Putamen (tissue), 1 donor: ENCODE data around the gene MAS1.
"Not testable (repeated sequence)": the region's sequence is repeated elsewhere in the genome, so short reads cannot be mapped to it uniquely, and the experiment has no call there.

Source experiments
- DNase-seq: peaks from one replicate; pipeline ENCODE4 v3.0.0-alpha.2; 2016; ENCODE audit warnings: low spot score

The MAS1 gene

GRCh38 chr6:159919011-159919511 is 28.3 kb downstream of the MAS1 start:
- DNase-seq = no peak

- no peak for DNase-seq
Observed at GRCh38 chr6:159919800-159920199, 29.0 kb downstream of the MAS1 start.

- not testable (repeated sequence) for DNase-seq
Observed at GRCh38 chr6:159924150-159924549, 33.4 kb downstream of the MAS1 start.

GRCh38 chr6:159926542-159927203 is 35.9 kb downstream of the MAS1 start:
- DNase-seq = no peak

GRCh38 chr6:159929819-159930218 is 39.0 kb downstream of the MAS1 start:
- no peak for DNase-seq

- DNase-seq = no peak
Observed at GRCh38 chr6:159931112-159931511, 40.3 kb downstream of the MAS1 start.

GRCh38 chr6:159931846-159932245 is 41.1 kb downstream of the MAS1 start:
- no peak for DNase-seq

GRCh38 chr6:159933077-159933476 is 42.3 kb downstream of the MAS1 start:
- DNase-seq = no peak

- no peak for DNase-seq
Observed at GRCh38 chr6:159934181-159934580, 43.4 kb downstream of the MAS1 start.

- DNase-seq = no peak
Observed at GRCh38 chr6:159935065-159935464, 44.3 kb downstream of the MAS1 start.

GRCh38 chr6:159935633-159936032 is 44.8 kb downstream of the MAS1 start:
- no peak for DNase-seq

- DNase-seq = no peak
Observed at GRCh38 chr6:159939591-159940016, 48.8 kb downstream of the MAS1 start.
